GM12878 (cell line): Measurements from ENCODE around the gene AHNAK2. TPM values are rescaled to one million over a fixed set of nuclear protein-coding genes. Genes with fewer than 3 reads are reported as not detected.

Experiments
- ATAC-seq: fragments of 200-7000 bp; cut with Tn5 transposase; 3 replicates; pipeline ENCODE4 v1.9.1; 2020; ENCODE audit warnings: mild to moderate bottlenecking, moderate library complexity
- BruUV-seq: library from RNA; stranded (reverse); fragments of 400-500 nt; replicated peaks from 2 replicates; lab custom pipeline; 2021; lab: Mats Ljungman, UMichigan
- CTCF ChIA-PET: fragments of 300-600 bp; sonication (Branson Sonifier 250); formaldehyde crosslinking; extraction: SDS; loops from one replicate; lab custom pipeline; 2021; ENCODE audit warnings: inconsistent platforms; lab: Yijun Ruan, JAX
- POLR2A ChIA-PET: fragments of 350-600 bp; formaldehyde crosslinking; extraction: SDS; loops from one replicate; lab custom pipeline; 2021; ENCODE audit warnings: inconsistent platforms; lab: Charles Lee
- RAD21 ChIA-PET: fragments of 300-600 bp; sonication (Branson Sonifier 250); formaldehyde crosslinking; loops from one replicate; lab custom pipeline; 2023; ENCODE audit warnings: antibody characterized with exemption; ENCODE audit not compliant: unreplicated experiment; lab: Charles Lee
- SMC1A ChIA-PET: fragments of 300-600 bp; sonication (Branson Sonifier 250); formaldehyde crosslinking; loops from one replicate; lab custom pipeline; 2023; ENCODE audit not compliant: unreplicated experiment, uncharacterized antibody; lab: Charles Lee
- DNase-seq: peaks from one replicate; pipeline ENCODE4 v3.0.0-alpha.2; 2011; ENCODE audit warnings: low read depth, low spot score
- FAIRE-seq: peaks from 3 replicates; lab custom pipeline; 2011; peaks lifted over from hg19 to GRCh38; lab: Jason Lieb, UNC
- H2AFZ ChIP-seq: 2 replicates; pipeline ENCODE4 v1.6.0; 2011; ENCODE audit warnings: low read depth, low read length, control low read depth; ENCODE audit not compliant: control insufficient read depth
- H3K27ac ChIP-seq: 2 replicates; pipeline ENCODE4 v1.5.1; 2011; ENCODE audit warnings: control low read depth; ENCODE audit not compliant: control insufficient read depth, insufficient read depth
- H3K27me3 ChIP-seq, 2 experiments: replicated peaks in 1 of 2; 2 replicates each; pipeline versions ENCODE4 v1.6.0 to v1.6.1; 2011; ENCODE audit warnings: low read length in 1 of 2; ENCODE audit not compliant: control insufficient read depth in 2 of 2, insufficient read depth in 2 of 2
- H3K36me3 ChIP-seq, 2 experiments: 2 replicates each; pipeline ENCODE4 v1.5.1; 2011; ENCODE audit warnings: low read length in 1 of 2; ENCODE audit not compliant: control insufficient read depth in 2 of 2, insufficient read depth in 2 of 2
- H3K4me1 ChIP-seq: 2 replicates; pipeline ENCODE4 v1.6.1; 2011; ENCODE audit warnings: mild to moderate bottlenecking, low read length, moderate library complexity, mixed read lengths; ENCODE audit not compliant: control insufficient read depth, insufficient read depth
- H3K4me2 ChIP-seq: 2 replicates; pipeline ENCODE4 v1.6.0; 2011; ENCODE audit warnings: control low read depth; ENCODE audit not compliant: control insufficient read depth, insufficient read depth
- H3K4me3 ChIP-seq: fragments of 200-600 bp; sonication (generic); 2 replicates; pipeline ENCODE4 v1.5.1; 2016
- H3K79me2 ChIP-seq: 2 replicates; pipeline ENCODE4 v1.6.0; 2011; ENCODE audit warnings: low read length; ENCODE audit not compliant: control insufficient read depth, insufficient read depth
- H3K9ac ChIP-seq: 2 replicates; pipeline ENCODE4 v1.8.0; 2011; ENCODE audit warnings: low read length, control low read depth, mixed read lengths; ENCODE audit not compliant: control insufficient read depth, insufficient read depth
- H3K9me3 ChIP-seq: replicated peaks from 3 replicates; pipeline ENCODE4 v1.5.1; 2011; ENCODE audit warnings: mild to moderate bottlenecking, low read length; ENCODE audit not compliant: control insufficient read depth, insufficient read depth
- H4K20me1 ChIP-seq: 2 replicates; pipeline ENCODE4 v1.6.0; 2011; ENCODE audit not compliant: control insufficient read depth, insufficient read depth
- EZH2 ChIP-seq: IDR thresholded peaks from 2 replicates; pipeline ENCODE4 v1.6.1; 2012; ENCODE audit warnings: low read depth, mild to moderate bottlenecking, control low read depth, inconsistent platforms, low read length, borderline replicate concordance; ENCODE audit not compliant: control insufficient read depth
- SREBF1 ChIP-seq: IDR thresholded peaks from 2 replicates; pipeline ENCODE4 v1.6.1; 2012; ENCODE audit warnings: mild to moderate bottlenecking, low read length
- WGBS: methylation state at CpG from one replicate; pipeline ENCODE4 v1.1.6; 2016; ENCODE audit warnings: low lambda C conversion rate; ENCODE audit not compliant: insufficient replicate concordance, insufficient coverage; ENCODE audit errors: missing lambda C conversion rate; 5-methylcytosine and 5-hydroxymethylcytosine counted together
- in situ Hi-C: fragments of 300-500 bp; cut with MboI; formaldehyde crosslinking; loops from 9 replicates; pipeline ENCODE4 v1.14.3; 2018; ENCODE audit warnings: mixed read lengths
- intact Hi-C: fragments of 100-400 bp; cut with micrococcal nuclease; formaldehyde crosslinking; loops from one replicate; pipeline ENCODE4 v1.14.2; 2022; ENCODE audit not compliant: unreplicated experiment
- polyA plus RNA-seq, 11 experiments: library from polyadenylated mRNA; depleted of rRNA in 4 of 11; unstranded in 6 of 11; stranded (reverse) in 5 of 11; fragments of >200 nt; fragmentation: Nextera tagmentation in 4 of 11; fragmentation: Illumina TruSeq in 1 of 11; extraction: Ambion mirVana in 4 of 11; extraction: Trizol in 1 of 11; gene quantifications; 1 replicate in 1 of 11; 2 replicates in 10 of 11; pipeline versions ENCODE4 v1.2.1 to v1.2.3, GENCODE V29; 2011 to 2016; ENCODE audit warnings: inconsistent platforms in 2 of 11, missing spikeins in 2 of 11, low read depth in 1 of 11
- total RNA-seq, 4 experiments: library from RNA; depleted of rRNA in 3 of 4; stranded (reverse); fragments of >200 nt in 3 of 4; fragmentation: Illumina TruSeq in 1 of 4; extraction: Trizol in 1 of 4; gene quantifications; 2 replicates each; pipeline versions ENCODE4 v1.2.1 to v1.2.3, GENCODE V29; 2013 to 2021
- TF ChIP-seq, protein P1 (sequence below): IDR thresholded peaks from 2 replicates; pipeline ENCODE4 v1.6.1; 2011; ENCODE audit warnings: borderline replicate concordance, low read depth, mild to moderate bottlenecking, moderate library complexity, mixed read lengths, low read length; ENCODE audit not compliant: insufficient read depth; ENCODE audit errors: extremely low read length

The AHNAK2 gene
- total and polyA plus RNA-seq, 10 of the 15 experiments (the other 5 are each of a cell fraction or from before 2014, with no cell fraction given) = 0.03 to 0.10 TPM; not detected in 8

DNA sequence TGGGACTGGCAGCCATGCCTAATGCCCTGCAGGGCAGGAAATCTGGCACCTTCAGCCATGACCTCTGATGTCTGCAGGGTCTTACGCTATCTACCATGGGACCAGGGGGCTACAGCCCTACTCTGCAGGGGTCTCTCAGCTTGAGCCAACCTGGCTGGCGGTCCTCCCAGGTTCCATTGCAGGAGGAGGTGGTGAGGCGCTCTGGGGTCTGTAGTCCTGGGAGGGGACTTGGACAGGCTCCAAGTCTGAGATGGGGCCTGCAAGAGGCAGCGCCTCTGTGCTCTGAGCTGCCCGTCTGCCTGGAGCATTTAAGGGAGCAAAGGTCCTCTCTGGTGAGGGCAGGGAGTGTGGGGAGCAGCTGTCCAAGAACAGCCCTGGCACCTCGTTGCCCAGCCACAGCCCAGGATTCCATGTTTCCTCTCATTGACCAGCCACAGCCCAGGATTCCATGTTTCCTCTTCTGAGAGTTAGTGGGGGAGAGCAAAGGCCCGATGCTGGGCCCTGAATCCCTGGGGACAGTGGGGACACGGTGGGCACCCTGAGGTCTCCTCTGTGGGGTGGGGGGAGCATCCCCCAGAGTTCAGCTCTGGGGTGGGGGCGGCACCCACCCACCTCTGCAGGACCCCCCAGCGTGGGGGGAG lies 52.8 kb downstream of the AHNAK2 start:
- RAD21 ChIA-PET = no interaction called here
- SMC1A ChIA-PET = interaction anchor here (1.1 kb wide), 1 partner anchor 29 kb away, joined by 3 read pairs; no protein-coding TSS in a partner anchor
- DNase-seq (no peak), ATAC-seq (no peak), FAIRE-seq (no peak)
- Histone ChIP-seq H3K4me3 (peak overlapping the region; percentile 67; the same call in 1 of the 2 replicates), H3K27me3 (peaks cover 0 to 2% of the 10 kb centered on the region in 2 experiments; a peak in 2 of 4 replicates), H4K20me1 (no peaks in the 10 kb centered on the region; the same call in 1 of the 2 replicates), H3K9ac (peak overlapping the region; percentile 40; the same call in 1 of the 2 replicates), H3K27ac (peak overlapping the region; percentile 78), H3K4me2 (peak overlapping the region; percentile 95), H2AFZ (no peak overlapping the region), H3K4me1 (peaks cover 48% of the 10 kb centered on the region), H3K79me2 (0 out of 2 replicates have a peak, but pooled peaks cover 2% of the 10 kb centered on the region), H3K9me3 (peaks cover 6% of the 10 kb centered on the region; the same call in 2 of the 3 replicates), H3K36me3 (no peaks in the 10 kb centered on the region)
- CTCF ChIA-PET = interaction anchor here (1.1 to 1.7 kb wide), 6 partner anchors 8 to 121 kb away, joined by 3 to 6 read pairs (median 4); no protein-coding TSS in a partner anchor
- POLR2A ChIA-PET = no interaction called here
- no TSS peak for BruUV-seq
- intact Hi-C loops = no loop called here
- WGBS = 48% methylated on average over 8 of the region's 10 CpGs
- in situ Hi-C loops = no loop called here
- TF ChIP-seq, protein P1, sequence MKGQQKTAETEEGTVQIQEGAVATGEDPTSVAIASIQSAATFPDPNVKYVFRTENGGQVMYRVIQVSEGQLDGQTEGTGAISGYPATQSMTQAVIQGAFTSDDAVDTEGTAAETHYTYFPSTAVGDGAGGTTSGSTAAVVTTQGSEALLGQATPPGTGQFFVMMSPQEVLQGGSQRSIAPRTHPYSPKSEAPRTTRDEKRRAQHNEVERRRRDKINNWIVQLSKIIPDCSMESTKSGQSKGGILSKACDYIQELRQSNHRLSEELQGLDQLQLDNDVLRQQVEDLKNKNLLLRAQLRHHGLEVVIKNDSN = no peak
- TF ChIP-seq SREBF1 = no peak
- TF ChIP-seq EZH2 = no peak
- TF ChIP-seq, all 136 proteins: peak for 0
